H1 (cell line): Measurements from ENCODE around the gene TRIM65. TPM values are rescaled to one million over a fixed set of nuclear protein-coding genes. Genes with fewer than 3 reads are reported as not detected.

Experiments used
- CTCF ChIA-PET: fragments of 300-600 bp; sonication (Branson Sonifier 250); formaldehyde crosslinking; loops from one replicate; lab custom pipeline; 2021; ENCODE audit not compliant: partially characterized antibody; lab: Charles Lee
- POLR2A ChIA-PET: fragments of 300-600 bp; sonication (Branson Sonifier 250); formaldehyde crosslinking; loops from one replicate; lab custom pipeline; 2021; ENCODE audit warnings: inconsistent platforms; ENCODE audit not compliant: partially characterized antibody; lab: Charles Lee
- DNase-seq, 2 experiments: peaks; one replicate each; pipeline versions ENCODE4 v3.0.0 to v3.0.0-alpha.2; 2010 to 2022; ENCODE audit warnings: low spot score in 2 of 2, low read depth in 1 of 2, mixed read lengths in 1 of 2
- FAIRE-seq: peaks from 2 replicates; lab custom pipeline; 2011; peaks lifted over from hg19 to GRCh38; lab: Jason Lieb, UNC
- H2AFZ ChIP-seq: 2 replicates; pipeline ENCODE4 v1.8.1; 2012; ENCODE audit warnings: low read length, inconsistent platforms
- H2AK5ac ChIP-seq: 2 replicates; pipeline ENCODE4 v1.6.1; 2013; ENCODE audit warnings: low read depth, low read length
- H2BK120ac ChIP-seq: replicated peaks from 2 replicates; pipeline ENCODE3; 2013; ENCODE audit warnings: low read depth, low read length, inconsistent platforms
- H2BK12ac ChIP-seq: 2 replicates; pipeline ENCODE4 v1.6.1; 2013; ENCODE audit warnings: low read depth, low read length
- H2BK15ac ChIP-seq: 2 replicates; pipeline ENCODE4 v1.6.1; 2013; ENCODE audit warnings: low read length
- H2BK20ac ChIP-seq: 2 replicates; pipeline ENCODE4 v1.6.1; 2013; ENCODE audit warnings: low read length
- H2BK5ac ChIP-seq: 2 replicates; pipeline ENCODE4 v1.6.1; 2013; ENCODE audit warnings: low read depth, low read length
- H3K14ac ChIP-seq: 2 replicates; pipeline ENCODE4 v1.6.1; 2013; ENCODE audit warnings: inconsistent platforms; ENCODE audit not compliant: insufficient read length
- H3K18ac ChIP-seq: 2 replicates; pipeline ENCODE4 v1.6.1; 2013; ENCODE audit warnings: low read length; ENCODE audit errors: extremely low read depth
- H3K23ac ChIP-seq: 2 replicates; pipeline ENCODE4 v1.6.1; 2013; ENCODE audit warnings: inconsistent platforms; ENCODE audit not compliant: insufficient read length
- H3K23me2 ChIP-seq: 2 replicates; pipeline ENCODE4 v1.6.1; 2013; ENCODE audit warnings: low read depth, low read length
- H3K27ac ChIP-seq: 2 replicates; pipeline ENCODE4 v1.6.1; 2011; ENCODE audit warnings: low read depth, low read length, inconsistent platforms
- H3K27me3 ChIP-seq, 4 experiments: replicated peaks in 1 of 4; 1 replicate in 1 of 4; 2 replicates in 3 of 4; pipeline versions ENCODE4 v1.6.1 to v1.8.1; 2011 to 2013; ENCODE audit warnings: low read length in 3 of 4, mild to moderate bottlenecking in 3 of 4, inconsistent platforms in 2 of 4, mixed read lengths in 2 of 4, moderate library complexity in 1 of 4; ENCODE audit not compliant: control insufficient read depth in 3 of 4, insufficient read depth in 3 of 4; ENCODE audit errors: extremely low read depth in 1 of 4
- H3K36me3 ChIP-seq, 4 experiments: 2 replicates each; pipeline versions ENCODE4 v1.6.1 to v1.8.1; 2011 to 2013; ENCODE audit warnings: mild to moderate bottlenecking in 4 of 4, low read length in 3 of 4, moderate library complexity in 2 of 4, control low read depth in 1 of 4, inconsistent platforms in 1 of 4; ENCODE audit not compliant: insufficient read depth in 4 of 4, control insufficient read depth in 2 of 4
- H3K4ac ChIP-seq: replicated peaks from 2 replicates; pipeline ENCODE3; 2013; ENCODE audit warnings: low read length, low read depth, mixed read lengths, inconsistent platforms; ENCODE audit not compliant: insufficient read length
- H3K4me1 ChIP-seq, 4 experiments: replicated peaks in 1 of 4; 1 replicate in 1 of 4; 2 replicates in 3 of 4; pipeline versions ENCODE4 v1.6.1 to v1.8.1; 2011 to 2013; ENCODE audit warnings: low read length in 3 of 4, inconsistent platforms in 2 of 4, mixed read lengths in 1 of 4; ENCODE audit not compliant: insufficient read depth in 4 of 4, control insufficient read depth in 3 of 4
- H3K4me2 ChIP-seq, 2 experiments: 2 replicates each; pipeline versions ENCODE4 v1.6.1 to v1.8.1; 2011 to 2013; ENCODE audit warnings: low read depth in 2 of 2, low read length in 2 of 2, control low read depth in 1 of 2, inconsistent platforms in 1 of 2, mild to moderate bottlenecking in 1 of 2; ENCODE audit not compliant: insufficient read depth in 1 of 2
- H3K4me3 ChIP-seq, 4 experiments: fragments of 200-600, 300-600 bp in 1 of 4; sonication (generic), shearing (Covaris generic), sonication (Bioruptor Twin) in 1 of 4; 2 replicates each; pipeline versions ENCODE4 v1.5.1 to v1.8.1; 2011 to 2016; ENCODE audit warnings: low read length in 4 of 4, low read depth in 3 of 4, control low read depth in 2 of 4, inconsistent platforms in 2 of 4, mild to moderate bottlenecking in 2 of 4, mixed read lengths in 1 of 4, moderate library complexity in 1 of 4; ENCODE audit not compliant: insufficient read depth in 2 of 4; ENCODE audit errors: extremely low read depth in 1 of 4
- H3K56ac ChIP-seq: replicated peaks from 2 replicates; pipeline ENCODE3; 2013; ENCODE audit warnings: low read depth, mild to moderate bottlenecking, mixed read lengths, low read length, inconsistent platforms; ENCODE audit not compliant: insufficient read length
- H3K79me1 ChIP-seq: 2 replicates; pipeline ENCODE4 v1.6.1; 2013; ENCODE audit warnings: low read depth, low read length, control low read depth
- H3K79me2 ChIP-seq, 2 experiments: 2 replicates each; pipeline versions ENCODE4 v1.6.1 to v1.8.1; 2012 to 2013; ENCODE audit warnings: low read length in 2 of 2, mild to moderate bottlenecking in 2 of 2, inconsistent platforms in 1 of 2; ENCODE audit not compliant: insufficient read depth in 2 of 2, control insufficient read depth in 1 of 2
- H3K9ac ChIP-seq, 4 experiments: replicated peaks in 1 of 4; 1 replicate in 1 of 4; 2 replicates in 3 of 4; pipeline versions ENCODE4 v1.6.1 to v1.8.1; 2011 to 2013; ENCODE audit warnings: low read depth in 3 of 4, low read length in 3 of 4, control low read depth in 2 of 4, mild to moderate bottlenecking in 2 of 4, moderate library complexity in 2 of 4, inconsistent platforms in 1 of 4; ENCODE audit errors: extremely low read depth in 1 of 4
- H3K9me3 ChIP-seq, 2 experiments: 2 replicates each; pipeline versions ENCODE4 v1.6.1 to v1.8.1; 2012 to 2013; ENCODE audit warnings: mild to moderate bottlenecking in 2 of 2, moderate library complexity in 2 of 2, control low read depth in 1 of 2, inconsistent platforms in 1 of 2, low read depth in 1 of 2, low read length in 1 of 2, mixed read lengths in 1 of 2; ENCODE audit not compliant: insufficient read depth in 2 of 2
- H4K20me1 ChIP-seq, 2 experiments: replicated peaks in 1 of 2; 2 replicates each; pipeline versions ENCODE3 to v1.8.1; 2011 to 2013; ENCODE audit warnings: inconsistent platforms in 2 of 2, low read length in 2 of 2, mild to moderate bottlenecking in 1 of 2; ENCODE audit not compliant: insufficient read depth in 2 of 2, control insufficient read depth in 1 of 2
- H4K5ac ChIP-seq: 2 replicates; pipeline ENCODE4 v1.6.1; 2013; ENCODE audit warnings: low read length, low read depth, mixed read lengths, inconsistent platforms; ENCODE audit not compliant: insufficient read length
- H4K8ac ChIP-seq: 2 replicates; pipeline ENCODE4 v1.8.0; 2013; ENCODE audit warnings: mild to moderate bottlenecking, moderate library complexity, low read length, inconsistent platforms; ENCODE audit not compliant: insufficient read depth; ENCODE audit errors: extremely low read depth
- H4K91ac ChIP-seq: replicated peaks from 2 replicates; pipeline ENCODE3; 2013; ENCODE audit warnings: low read length, mixed read lengths, inconsistent platforms; ENCODE audit not compliant: insufficient read length
- ATF3 ChIP-seq: IDR thresholded peaks from 2 replicates; pipeline ENCODE4 v1.6.1; 2011; ENCODE audit warnings: low read depth, mild to moderate bottlenecking, low read length; ENCODE audit not compliant: insufficient read depth
- POLR2AphosphoS5 ChIP-seq: IDR thresholded peaks from 2 replicates; pipeline ENCODE4 v1.6.1; 2011; ENCODE audit warnings: low read depth, low read length
- WGBS, 2 experiments: shearing (Covaris generic) in 1 of 2; methylation state at CpG; one replicate each; pipeline versions ENCODE4 v1.1.6 to v1.1.7; 2013 to 2015; ENCODE audit warnings: low lambda C conversion rate in 2 of 2, mixed read lengths in 2 of 2, inconsistent platforms in 1 of 2, low coverage in 1 of 2, missing lambda C conversion rate in 1 of 2; ENCODE audit not compliant: insufficient replicate concordance in 2 of 2, insufficient coverage in 1 of 2, insufficient read length in 1 of 2; ENCODE audit errors: extremely low coverage in 1 of 2, missing lambda C conversion rate in 1 of 2; 5-methylcytosine and 5-hydroxymethylcytosine counted together
- polyA plus RNA-seq, 7 experiments: library from polyadenylated mRNA; depleted of rRNA in 3 of 7; stranded (reverse) in 5 of 7; unstranded in 2 of 7; fragments of >200 nt in 5 of 7; fragments of 200-250 nt in 2 of 7; gene quantifications; 1 replicate in 5 of 7; 2 replicates in 1 of 7; 4 replicates in 1 of 7; pipeline versions ENCODE4 v1.2.1 to v1.2.3, GENCODE V29; 2011 to 2013; ENCODE audit warnings: missing spikeins in 2 of 7, mixed read lengths in 2 of 7
- total RNA-seq: library from RNA; stranded (reverse); fragmentation: NEBNext Ultra II Directional; extraction: Animal tissue kit (Norgen Biotek cat#: 25700); gene quantifications from 2 replicates; pipeline ENCODE4 v1.2.1, GENCODE V29; 2021

TRIM65 gene
- total and polyA plus RNA-seq, 2 of the 8 experiments (the other 6 are each of a cell fraction or from before 2014, with no cell fraction given): 21.2 to 48.6 TPM

DNA sequence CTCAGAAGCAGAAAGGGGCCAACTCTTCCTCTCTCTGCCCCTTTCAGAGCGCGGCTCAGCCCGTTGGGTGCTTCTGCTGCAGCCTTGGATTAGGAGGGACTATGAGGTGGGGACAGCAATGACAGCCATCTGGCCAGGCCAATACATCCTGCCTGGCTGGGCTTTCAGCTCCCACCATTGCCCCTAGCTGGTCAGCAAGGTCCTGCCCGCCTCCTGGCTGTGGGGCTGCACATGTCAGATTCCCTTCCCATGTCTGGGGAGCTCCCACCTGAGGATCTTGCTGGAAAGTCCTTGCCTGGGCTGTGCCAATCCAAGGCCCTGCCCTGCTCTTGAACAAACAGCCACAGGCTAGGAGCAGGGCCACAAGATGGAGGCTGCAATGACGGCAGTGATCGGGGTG, 8.3 kb downstream of the TRIM65 start:
- no peak for DNase-seq

More for the DNA sequence above, 8.3 kb downstream of the TRIM65 start:
- H4K5ac ChIP-seq: no peak overlapping the region
- no peaks in the 10 kb centered on the region for H3K79me2 ChIP-seq
- peaks cover 2 to 18% (median 11%) of the 10 kb centered on the region in 4 experiments; a peak in 6 of 8 replicates for H3K36me3 ChIP-seq
- H2BK5ac ChIP-seq: no peak overlapping the region
- no peak overlapping the region for H3K27ac ChIP-seq
- H4K20me1 ChIP-seq: peaks cover 0 to 6% of the 10 kb centered on the region in 2 experiments
- H3K9me3 ChIP-seq: no peaks in the 10 kb centered on the region
- CTCF ChIA-PET: interaction anchor here (0.8 to 51.3 kb wide), 7 partner anchors 9 to 124 kb away, joined by 3 to 885 read pairs (median 5); partner anchors contain the start of genes CDK3 and GALK1
- H4K91ac ChIP-seq: no peak overlapping the region
- TF ChIP-seq ATF3 (no peak), POLR2AphosphoS5 (peak; percentile 33; the same call in 1 of the 2 replicates)
- POLR2A ChIA-PET: interaction anchor here (1.4 to 12.1 kb wide), 5 partner anchors 9 to 109 kb away, joined by 3 to 143 read pairs (median 9); partner anchors contain the start of genes MRPL38, TRIM47 and TRIM65
- FAIRE-seq: no peak
- no peak overlapping the region for H2BK15ac ChIP-seq
- H3K4ac ChIP-seq: no peak overlapping the region
- H3K56ac ChIP-seq: no peak overlapping the region
- H3K79me1 ChIP-seq: no peaks in the 10 kb centered on the region
- no peak overlapping the region for H3K18ac ChIP-seq
- H3K14ac ChIP-seq: no peak overlapping the region
- H2AFZ ChIP-seq: no peak overlapping the region
- H2BK120ac ChIP-seq: no peak overlapping the region
- no peaks in the 10 kb centered on the region for H3K4me1 ChIP-seq
- H4K8ac ChIP-seq: no peak overlapping the region
- WGBS, 2 experiments: 97% methylated on average over 6 of the region's 6 CpGs; no CpG with 5 or more reads in 1 of the 2 experiments
- no peaks in the 10 kb centered on the region for H3K23me2 ChIP-seq
- no peak overlapping the region for H2BK20ac ChIP-seq
- no peak overlapping the region for H3K4me3 ChIP-seq
- no peak overlapping the region for H2BK12ac ChIP-seq
- no peak overlapping the region for H3K23ac ChIP-seq
- no peak overlapping the region for H3K4me2 ChIP-seq
- H2AK5ac ChIP-seq: no peak overlapping the region
- no peak overlapping the region for H3K9ac ChIP-seq
- H3K27me3 ChIP-seq: no peaks in the 10 kb centered on the region
